Thoracic aorta (tissue), 2 donors: ENCODE results near the gene PFKP. TPM values are rescaled to one million over a fixed set of nuclear protein-coding genes. Genes with fewer than 3 reads are reported as not detected.
"Not testable (repeated sequence)": the region's sequence is repeated elsewhere in the genome, so short reads cannot be mapped to it uniquely, and the experiment has no call there.

ENCODE experiments used
- ATAC-seq: fragments of 150-250 bp; one replicate; pipeline ENCODE4 v1.8.0; 2017; ENCODE audit warnings: low read depth; ENCODE audit not compliant: insufficient number of reproducible peaks, low FRiP score
- DNase-seq: peaks from one replicate; pipeline ENCODE4 v3.0.0-alpha.2; 2020; ENCODE audit warnings: low spot score
- H3K27ac ChIP-seq, 2 donors: fragments of 200-600 bp; sonication (generic); 1 replicate in 1 of 2; 2 replicates in 1 of 2; pipeline ENCODE4 v1.5.1; 2016; ENCODE audit warnings: mild to moderate bottlenecking in 2 of 2, moderate library complexity in 2 of 2
- H3K27me3 ChIP-seq: fragments of 200-600 bp; sonication (generic); replicated peaks from 2 replicates; pipeline ENCODE4 v1.6.0; 2016; ENCODE audit warnings: mild to moderate bottlenecking; ENCODE audit not compliant: insufficient read depth
- H3K36me3 ChIP-seq: fragments of 200-600 bp; sonication (generic); one replicate; pipeline ENCODE4 v1.5.1; 2016
- H3K4me1 ChIP-seq, 2 donors: fragments of 200-600 bp; sonication (generic); 1 replicate in 1 of 2; 2 replicates in 1 of 2; pipeline versions ENCODE4 v1.5.1 to v1.6.0; 2016; ENCODE audit warnings: low read depth in 2 of 2, mild to moderate bottlenecking in 1 of 2; ENCODE audit not compliant: control insufficient read depth in 1 of 2
- H3K4me3 ChIP-seq: fragments of 200-600 bp; sonication (generic); 2 replicates; pipeline ENCODE4 v1.5.1; 2016; ENCODE audit warnings: mild to moderate bottlenecking
- H3K9me3 ChIP-seq: fragments of 200-600 bp; sonication (generic); 2 replicates; pipeline ENCODE4 v1.5.1; 2016
- CTCF ChIP-seq: fragments of 200-600 bp; sonication (generic); IDR thresholded peaks from one replicate; pipeline ENCODE4 v1.5.1; 2019; ENCODE audit warnings: antibody characterized with exemption
- total RNA-seq, 2 donors: library from RNA; depleted of rRNA; stranded (reverse); fragments of >200 nt; gene quantifications; one replicate each; pipeline versions ENCODE4 v1.1.0 to v1.2.3, GENCODE V29; 2016

Gene PFKP
- total RNA-seq, 2 donors from 2014 or later: 91.4 to 153 TPM

- TF ChIP-seq CTCF: no peak
- H3K27me3 ChIP-seq: no peaks in the 10 kb centered on the region
- H3K4me1 ChIP-seq: peaks cover 11 to 19% of the 10 kb centered on the region in 2 donors
- H3K27ac ChIP-seq: no peak overlapping the region
- peaks cover 74% of the 10 kb centered on the region for H3K36me3 ChIP-seq
- DNase-seq (no peak), ATAC-seq (no peak)
- no peak overlapping the region for H3K4me3 ChIP-seq
- no peaks in the 10 kb centered on the region for H3K9me3 ChIP-seq
Measured at GRCh38 chr10:3166496-3167290, 99.3 kb downstream of the PFKP start.

GRCh38 chr10:3167611-3168330 lies 100.4 kb downstream of the PFKP start:
- no peak for TF ChIP-seq CTCF
- Histone ChIP-seq H3K4me3 (no peak overlapping the region), H3K27me3 (no peaks in the 10 kb centered on the region), H3K4me1 (peaks cover 11 to 20% of the 10 kb centered on the region in 2 donors), H3K36me3 (peaks cover 67% of the 10 kb centered on the region), H3K9me3 (no peaks in the 10 kb centered on the region), H3K27ac (no peak overlapping the region)
- no peak for ATAC-seq
- no peak for DNase-seq

- H3K9me3 ChIP-seq: no peaks in the 10 kb centered on the region
- peaks cover 55% of the 10 kb centered on the region for H3K36me3 ChIP-seq
- no peaks in the 10 kb centered on the region for H3K27me3 ChIP-seq
- H3K4me1 ChIP-seq: peaks cover 11 to 20% of the 10 kb centered on the region in 2 donors
- no peak overlapping the region for H3K4me3 ChIP-seq
- H3K27ac ChIP-seq: no peak overlapping the region
- ATAC-seq: no peak
- TF ChIP-seq CTCF: no peak
- no peak for DNase-seq
Measured at GRCh38 chr10:3169271-3169670, 101.9 kb downstream of the PFKP start.

- Histone ChIP-seq H3K27ac (no peak overlapping the region), H3K36me3 (peaks cover 51% of the 10 kb centered on the region), H3K9me3 (no peaks in the 10 kb centered on the region), H3K4me1 (peaks cover 11 to 20% of the 10 kb centered on the region in 2 donors), H3K4me3 (no peak overlapping the region), H3K27me3 (no peaks in the 10 kb centered on the region)
- DNase-seq (no peak), ATAC-seq (no peak)
- no peak for TF ChIP-seq CTCF
Measured at GRCh38 chr10:3169673-3170072, 102.3 kb downstream of the PFKP start.

GRCh38 chr10:3171488-3171887 lies 104.1 kb downstream of the PFKP start:
- peak overlapping the region; percentile 81 for H3K4me3 ChIP-seq
- not testable (repeated sequence) for H3K9me3 ChIP-seq, ATAC-seq, H3K27me3 ChIP-seq, DNase-seq
- peaks cover 33% of the 10 kb centered on the region for H3K36me3 ChIP-seq
- H3K4me1 ChIP-seq: peaks cover 11 to 20% of the 10 kb centered on the region in 2 donors
- peak overlapping the region; percentile 83 to 96 for H3K27ac ChIP-seq
